Measurements from ENCODE around the gene CCT6B.
"Not testable (repeated sequence)": the region's sequence is repeated elsewhere in the genome, so short reads cannot be mapped to it uniquely, and the experiment has no call there.

The CCT6B gene

GRCh38 chr17:34974179-34974578 lies 12.9 kb upstream of the CCT6B start:
- no peaks in the 10 kb centered on the region for H3K27me3 ChIP-seq (ENCODE audit: insufficient read depth, low read length)
- H3K36me3 ChIP-seq (ENCODE audit: insufficient read depth, low read length) = no peaks in the 10 kb centered on the region
- no peaks in the 10 kb centered on the region for H3K9me3 ChIP-seq (ENCODE audit: low read length)
- no peak overlapping the region for H3K4me3 ChIP-seq (ENCODE audit: low read length)
- H3K4me1 ChIP-seq (ENCODE audit: insufficient read depth, low read length) = peaks cover 1% of the 10 kb centered on the region
- no peak overlapping the region for H2AFZ ChIP-seq (ENCODE audit: low read depth, low read length)

GRCh38 chr17:34958438-34958837 lies 2.8 kb downstream of the CCT6B start:
- Histone ChIP-seq H2AFZ (ENCODE audit: low read depth, low read length) (no peak overlapping the region), H3K27me3 (ENCODE audit: insufficient read depth, low read length) (no peaks in the 10 kb centered on the region), H3K9me3 (ENCODE audit: low read length) (no peaks in the 10 kb centered on the region), H3K4me1 (ENCODE audit: insufficient read depth, low read length) (peaks cover 19% of the 10 kb centered on the region), H3K4me3 (ENCODE audit: low read length) (no peak overlapping the region), H3K36me3 (ENCODE audit: insufficient read depth, low read length) (no peaks in the 10 kb centered on the region)

GRCh38 chr17:34950780-34951179 lies 10.5 kb downstream of the CCT6B start:
- not testable (repeated sequence) for H3K27me3 ChIP-seq (ENCODE audit: insufficient read depth, low read length); H3K9me3 ChIP-seq (ENCODE audit: low read length); H3K4me1 ChIP-seq (ENCODE audit: insufficient read depth, low read length); H3K4me3 ChIP-seq (ENCODE audit: low read length); H3K36me3 ChIP-seq (ENCODE audit: insufficient read depth, low read length); H2AFZ ChIP-seq (ENCODE audit: low read depth, low read length)

GRCh38 chr17:34930283-34930682 lies 31.0 kb downstream of the CCT6B start:
- no peaks in the 10 kb centered on the region for H3K36me3 ChIP-seq (ENCODE audit: insufficient read depth, low read length)
- no peaks in the 10 kb centered on the region for H3K9me3 ChIP-seq (ENCODE audit: low read length)
- no peaks in the 10 kb centered on the region for H3K4me1 ChIP-seq (ENCODE audit: insufficient read depth, low read length)
- H2AFZ ChIP-seq (ENCODE audit: low read depth, low read length) = no peak overlapping the region
- no peak overlapping the region for H3K4me3 ChIP-seq (ENCODE audit: low read length)
- no peaks in the 10 kb centered on the region for H3K27me3 ChIP-seq (ENCODE audit: insufficient read depth, low read length)

GRCh38 chr17:34926661-34927060 lies 34.6 kb downstream of the CCT6B start:
- Histone ChIP-seq H2AFZ (ENCODE audit: low read depth, low read length) (no peak overlapping the region), H3K36me3 (ENCODE audit: insufficient read depth, low read length) (no peaks in the 10 kb centered on the region), H3K4me1 (ENCODE audit: insufficient read depth, low read length) (no peaks in the 10 kb centered on the region), H3K27me3 (ENCODE audit: insufficient read depth, low read length) (no peaks in the 10 kb centered on the region), H3K4me3 (ENCODE audit: low read length) (no peak overlapping the region), H3K9me3 (ENCODE audit: low read length) (no peaks in the 10 kb centered on the region)

- Histone ChIP-seq H3K36me3 (ENCODE audit: insufficient read depth, low read length) (no peaks in the 10 kb centered on the region), H3K4me1 (ENCODE audit: insufficient read depth, low read length) (no peaks in the 10 kb centered on the region), H3K4me3 (ENCODE audit: low read length) (no peak overlapping the region), H3K27me3 (ENCODE audit: insufficient read depth, low read length) (no peaks in the 10 kb centered on the region), H3K9me3 (ENCODE audit: low read length) (no peaks in the 10 kb centered on the region), H2AFZ (ENCODE audit: low read depth, low read length) (no peak overlapping the region)
Observed at GRCh38 chr17:34920676-34921075, 40.6 kb downstream of the CCT6B start.

GRCh38 chr17:34917381-34917780 lies 43.9 kb downstream of the CCT6B start:
- Histone ChIP-seq H3K36me3 (ENCODE audit: insufficient read depth, low read length) (no peaks in the 10 kb centered on the region), H3K4me3 (ENCODE audit: low read length) (no peak overlapping the region), H3K4me1 (ENCODE audit: insufficient read depth, low read length) (no peaks in the 10 kb centered on the region), H2AFZ (ENCODE audit: low read depth, low read length) (no peak overlapping the region), H3K9me3 (ENCODE audit: low read length) (no peaks in the 10 kb centered on the region), H3K27me3 (ENCODE audit: insufficient read depth, low read length) (no peaks in the 10 kb centered on the region)

- no peak overlapping the region for H2AFZ ChIP-seq (ENCODE audit: low read depth, low read length)
- no peaks in the 10 kb centered on the region for H3K9me3 ChIP-seq (ENCODE audit: low read length)
- H3K27me3 ChIP-seq (ENCODE audit: insufficient read depth, low read length) = no peaks in the 10 kb centered on the region
- H3K4me1 ChIP-seq (ENCODE audit: insufficient read depth, low read length) = no peaks in the 10 kb centered on the region
- no peaks in the 10 kb centered on the region for H3K36me3 ChIP-seq (ENCODE audit: insufficient read depth, low read length)
- H3K4me3 ChIP-seq (ENCODE audit: low read length) = no peak overlapping the region
Observed at GRCh38 chr17:34916120-34916519, 45.1 kb downstream of the CCT6B start.

GRCh38 chr17:34913001-34913400 lies 48.3 kb downstream of the CCT6B start:
- no peak overlapping the region for H3K4me3 ChIP-seq (ENCODE audit: low read length)
- no peaks in the 10 kb centered on the region for H3K4me1 ChIP-seq (ENCODE audit: insufficient read depth, low read length)
- H3K27me3 ChIP-seq (ENCODE audit: insufficient read depth, low read length) = no peaks in the 10 kb centered on the region
- H3K9me3 ChIP-seq (ENCODE audit: low read length) = no peaks in the 10 kb centered on the region
- no peak overlapping the region for H2AFZ ChIP-seq (ENCODE audit: low read depth, low read length)
- H3K36me3 ChIP-seq (ENCODE audit: insufficient read depth, low read length) = no peaks in the 10 kb centered on the region

- no peaks in the 10 kb centered on the region for H3K9me3 ChIP-seq (ENCODE audit: low read length)
- no peak overlapping the region for H3K4me3 ChIP-seq (ENCODE audit: low read length)
- H3K36me3 ChIP-seq (ENCODE audit: insufficient read depth, low read length) = no peaks in the 10 kb centered on the region
- no peaks in the 10 kb centered on the region for H3K27me3 ChIP-seq (ENCODE audit: insufficient read depth, low read length)
- no peak overlapping the region for H2AFZ ChIP-seq (ENCODE audit: low read depth, low read length)
- no peaks in the 10 kb centered on the region for H3K4me1 ChIP-seq (ENCODE audit: insufficient read depth, low read length)
Observed at GRCh38 chr17:34909040-34909439, 52.2 kb downstream of the CCT6B start.

GRCh38 chr17:34902831-34903547 lies 58.3 kb downstream of the CCT6B start:
- no peaks in the 10 kb centered on the region for H3K9me3 ChIP-seq (ENCODE audit: low read length)
- H3K27me3 ChIP-seq (ENCODE audit: insufficient read depth, low read length) = peaks cover 2% of the 10 kb centered on the region
- no peak overlapping the region for H3K4me3 ChIP-seq (ENCODE audit: low read length)
- peaks cover 10% of the 10 kb centered on the region for H3K4me1 ChIP-seq (ENCODE audit: insufficient read depth, low read length)
- no peaks in the 10 kb centered on the region for H3K36me3 ChIP-seq (ENCODE audit: insufficient read depth, low read length)
- no peak overlapping the region for H2AFZ ChIP-seq (ENCODE audit: low read depth, low read length)

GRCh38 chr17:34899643-34900291 lies 61.5 kb downstream of the CCT6B start:
- H3K9me3 ChIP-seq (ENCODE audit: low read length) = no peaks in the 10 kb centered on the region
- no peaks in the 10 kb centered on the region for H3K36me3 ChIP-seq (ENCODE audit: insufficient read depth, low read length)
- no peak overlapping the region for H3K4me3 ChIP-seq (ENCODE audit: low read length)
- peaks cover 2% of the 10 kb centered on the region for H3K27me3 ChIP-seq (ENCODE audit: insufficient read depth, low read length)
- H2AFZ ChIP-seq (ENCODE audit: low read depth, low read length) = no peak overlapping the region
- H3K4me1 ChIP-seq (ENCODE audit: insufficient read depth, low read length) = peaks cover 10% of the 10 kb centered on the region

GRCh38 chr17:34895383-34895782 lies 65.9 kb downstream of the CCT6B start:
- no peaks in the 10 kb centered on the region for H3K36me3 ChIP-seq (ENCODE audit: insufficient read depth, low read length)
- H3K9me3 ChIP-seq (ENCODE audit: low read length) = no peaks in the 10 kb centered on the region
- H3K27me3 ChIP-seq (ENCODE audit: insufficient read depth, low read length) = peaks cover 2% of the 10 kb centered on the region
- H2AFZ ChIP-seq (ENCODE audit: low read depth, low read length) = no peak overlapping the region
- no peaks in the 10 kb centered on the region for H3K4me1 ChIP-seq (ENCODE audit: insufficient read depth, low read length)
- no peak overlapping the region for H3K4me3 ChIP-seq (ENCODE audit: low read length)

GRCh38 chr17:34894964-34895363 lies 66.3 kb downstream of the CCT6B start:
- H3K4me3 ChIP-seq (ENCODE audit: low read length) = no peak overlapping the region
- peaks cover 2% of the 10 kb centered on the region for H3K27me3 ChIP-seq (ENCODE audit: insufficient read depth, low read length)
- no peak overlapping the region for H2AFZ ChIP-seq (ENCODE audit: low read depth, low read length)
- H3K9me3 ChIP-seq (ENCODE audit: low read length) = no peaks in the 10 kb centered on the region
- no peaks in the 10 kb centered on the region for H3K36me3 ChIP-seq (ENCODE audit: insufficient read depth, low read length)
- no peaks in the 10 kb centered on the region for H3K4me1 ChIP-seq (ENCODE audit: insufficient read depth, low read length)

All from neuron (in vitro differentiated cells).